Loucy (cell line): Measurements from ENCODE around the gene RHOA.

Experiments used
- H2AFZ ChIP-seq: fragments of 200-600 bp; sonication (generic); 2 replicates; pipeline ENCODE4 v1.6.0; 2016; ENCODE audit warnings: antibody characterized with exemption, mild to moderate bottlenecking, low read length, moderate library complexity
- H3F3A ChIP-seq: fragments of 200-600 bp; 2 replicates; pipeline ENCODE4 v1.6.0; 2016; ENCODE audit warnings: antibody characterized with exemption, low read depth, mild to moderate bottlenecking
- H3K27me3 ChIP-seq: fragments of 200-600 bp; sonication (generic); 2 replicates; pipeline ENCODE4 v1.6.1; 2014; ENCODE audit warnings: low read length, mild to moderate bottlenecking; ENCODE audit not compliant: insufficient read depth, poor library complexity, severe bottlenecking
- H3K36me3 ChIP-seq: fragments of 200-600 bp; sonication (generic); 2 replicates; pipeline ENCODE4 v1.6.1; 2016; ENCODE audit warnings: low read length; ENCODE audit not compliant: insufficient read depth
- H3K4me1 ChIP-seq: fragments of 200-600 bp; sonication (generic); 2 replicates; pipeline ENCODE4 v1.5.1; 2014; ENCODE audit warnings: low read length, mild to moderate bottlenecking; ENCODE audit not compliant: insufficient read depth, poor library complexity, severe bottlenecking
- H3K4me2 ChIP-seq: fragments of 200-600 bp; sonication (generic); 2 replicates; pipeline ENCODE4 v1.6.0; 2014; ENCODE audit warnings: antibody characterized with exemption, low read length, low read depth, mild to moderate bottlenecking; ENCODE audit not compliant: poor library complexity, severe bottlenecking
- H3K4me3 ChIP-seq: fragments of 200-600 bp; sonication (generic); 2 replicates; pipeline ENCODE4 v1.5.1; 2014; ENCODE audit warnings: low read length, mild to moderate bottlenecking, mixed read lengths; ENCODE audit not compliant: poor library complexity, severe bottlenecking
- H3K79me2 ChIP-seq: fragments of 200-600 bp; sonication (generic); 2 replicates; pipeline ENCODE4 v1.6.1; 2014; ENCODE audit warnings: low read length; ENCODE audit not compliant: insufficient read depth
- H3K9ac ChIP-seq: fragments of 200-600 bp; sonication (generic); 2 replicates; pipeline ENCODE4 v1.6.0; 2014; ENCODE audit warnings: mild to moderate bottlenecking, low read depth, low read length, moderate library complexity; ENCODE audit not compliant: poor library complexity, severe bottlenecking
- H3K9me2 ChIP-seq: fragments of 200-600 bp; sonication (generic); replicated peaks from 2 replicates; pipeline ENCODE4 v1.6.1; 2016; ENCODE audit warnings: low read depth, low read length, mixed read lengths
- H3K9me3 ChIP-seq: fragments of 200-600 bp; sonication (generic); 2 replicates; pipeline ENCODE4 v1.6.1; 2014; ENCODE audit warnings: mild to moderate bottlenecking, antibody characterized with exemption, low read length, low read depth; ENCODE audit not compliant: insufficient read depth
- H4K20me1 ChIP-seq: fragments of 200-600 bp; sonication (generic); 2 replicates; pipeline ENCODE4 v1.6.0; 2014; ENCODE audit warnings: antibody characterized with exemption, low read length, mild to moderate bottlenecking; ENCODE audit not compliant: insufficient read depth, poor library complexity, severe bottlenecking
- EZH2phosphoT487 ChIP-seq: fragments of 200-600 bp; IDR thresholded peaks from 2 replicates; pipeline ENCODE4 v1.6.1; 2018; ENCODE audit warnings: antibody characterized with exemption, mild to moderate bottlenecking, moderate library complexity, borderline replicate concordance
- TF ChIP-seq, protein P1 (sequence below): fragments of 200-600 bp; sonication (generic); conservative IDR thresholded peaks from 2 replicates; pipeline ENCODE4 v1.5.1; 2014; ENCODE audit warnings: mild to moderate bottlenecking, antibody characterized with exemption, low read length

Gene RHOA

DNA sequence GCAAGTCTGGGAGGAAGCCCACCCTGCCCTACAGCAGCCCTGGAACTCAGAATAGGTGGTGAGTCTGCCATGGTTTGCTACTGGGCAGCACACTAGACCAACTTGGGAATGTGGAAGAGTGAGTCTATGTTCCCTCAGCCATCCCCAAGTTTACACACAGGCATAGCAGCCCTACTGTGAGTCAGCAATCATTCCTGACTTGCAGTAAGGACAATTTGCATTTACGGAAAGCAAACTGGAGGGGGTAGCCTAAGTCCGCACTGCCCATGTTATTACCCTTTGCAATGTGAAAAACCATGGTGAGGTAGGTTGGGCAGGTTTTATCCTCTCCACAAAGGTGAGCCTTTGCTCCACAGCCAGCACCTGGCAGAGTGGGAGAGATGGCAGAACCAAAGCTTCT, 5.1 kb upstream of the RHOA start:
- H4K20me1 ChIP-seq = no peaks in the 10 kb centered on the region
- no peaks in the 10 kb centered on the region for H3K36me3 ChIP-seq
- H3K79me2 ChIP-seq = peaks cover 23% of the 10 kb centered on the region
- H3K9ac ChIP-seq = peak overlapping the region; percentile 66
- peak overlapping the region; percentile 67 for H3K4me3 ChIP-seq
- peaks cover 10% of the 10 kb centered on the region for H3F3A ChIP-seq
- no peaks in the 10 kb centered on the region for H3K9me3 ChIP-seq
- H2AFZ ChIP-seq = no peak overlapping the region
- H3K4me1 ChIP-seq = peaks cover 38% of the 10 kb centered on the region
- H3K27me3 ChIP-seq = no peaks in the 10 kb centered on the region
- peak overlapping the region; percentile 86 for H3K4me2 ChIP-seq
- no peaks in the 10 kb centered on the region for H3K9me2 ChIP-seq
- TF ChIP-seq EZH2phosphoT487 = no peak
- TF ChIP-seq, protein P1, sequence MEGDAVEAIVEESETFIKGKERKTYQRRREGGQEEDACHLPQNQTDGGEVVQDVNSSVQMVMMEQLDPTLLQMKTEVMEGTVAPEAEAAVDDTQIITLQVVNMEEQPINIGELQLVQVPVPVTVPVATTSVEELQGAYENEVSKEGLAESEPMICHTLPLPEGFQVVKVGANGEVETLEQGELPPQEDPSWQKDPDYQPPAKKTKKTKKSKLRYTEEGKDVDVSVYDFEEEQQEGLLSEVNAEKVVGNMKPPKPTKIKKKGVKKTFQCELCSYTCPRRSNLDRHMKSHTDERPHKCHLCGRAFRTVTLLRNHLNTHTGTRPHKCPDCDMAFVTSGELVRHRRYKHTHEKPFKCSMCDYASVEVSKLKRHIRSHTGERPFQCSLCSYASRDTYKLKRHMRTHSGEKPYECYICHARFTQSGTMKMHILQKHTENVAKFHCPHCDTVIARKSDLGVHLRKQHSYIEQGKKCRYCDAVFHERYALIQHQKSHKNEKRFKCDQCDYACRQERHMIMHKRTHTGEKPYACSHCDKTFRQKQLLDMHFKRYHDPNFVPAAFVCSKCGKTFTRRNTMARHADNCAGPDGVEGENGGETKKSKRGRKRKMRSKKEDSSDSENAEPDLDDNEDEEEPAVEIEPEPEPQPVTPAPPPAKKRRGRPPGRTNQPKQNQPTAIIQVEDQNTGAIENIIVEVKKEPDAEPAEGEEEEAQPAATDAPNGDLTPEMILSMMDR = no peak

DNA sequence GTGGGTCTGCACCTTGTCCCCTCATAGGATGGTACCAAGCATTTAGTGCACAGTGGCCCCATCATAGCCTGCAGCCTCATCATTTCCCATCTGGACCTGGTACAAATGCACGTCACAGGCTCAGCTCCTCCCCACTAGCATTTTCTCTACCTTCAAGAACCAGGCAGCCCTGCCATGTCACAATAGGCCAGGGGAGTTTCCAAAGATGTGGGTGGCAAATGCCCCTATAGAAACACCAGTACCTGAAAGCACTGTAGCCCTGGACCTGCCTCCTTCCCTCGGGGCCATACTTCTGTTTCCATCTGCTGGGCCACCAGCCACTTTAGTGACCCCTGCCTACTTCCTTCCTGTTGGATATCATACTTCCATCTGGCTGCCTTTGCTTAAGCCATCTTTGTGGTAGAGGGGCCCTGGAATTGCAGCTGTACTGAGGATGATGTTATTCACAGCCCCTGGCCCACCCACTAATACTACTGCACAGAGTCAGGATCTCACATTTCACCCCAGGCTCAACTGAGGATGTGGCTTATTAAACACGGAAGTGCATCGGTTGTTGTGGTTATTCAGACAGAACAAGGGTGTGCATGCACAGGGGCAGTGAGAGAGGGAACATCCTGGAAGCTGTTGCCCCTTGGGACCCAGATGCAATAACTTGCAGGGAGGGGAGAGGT, 4.3 kb upstream of the RHOA start:
- Histone ChIP-seq H3K4me3 (peak overlapping the region; percentile 67), H3K4me1 (peaks cover 38% of the 10 kb centered on the region), H3K9ac (peak overlapping the region; percentile 66), H3F3A (peaks cover 10% of the 10 kb centered on the region), H3K9me2 (no peaks in the 10 kb centered on the region), H3K4me2 (peak overlapping the region; percentile 86), H4K20me1 (peaks cover 3% of the 10 kb centered on the region), H2AFZ (no peak overlapping the region), H3K79me2 (peaks cover 29% of the 10 kb centered on the region), H3K36me3 (no peaks in the 10 kb centered on the region), H3K27me3 (no peaks in the 10 kb centered on the region), H3K9me3 (no peaks in the 10 kb centered on the region)
- no peak for TF ChIP-seq EZH2phosphoT487
- TF ChIP-seq, protein P1 = no peak

DNA sequence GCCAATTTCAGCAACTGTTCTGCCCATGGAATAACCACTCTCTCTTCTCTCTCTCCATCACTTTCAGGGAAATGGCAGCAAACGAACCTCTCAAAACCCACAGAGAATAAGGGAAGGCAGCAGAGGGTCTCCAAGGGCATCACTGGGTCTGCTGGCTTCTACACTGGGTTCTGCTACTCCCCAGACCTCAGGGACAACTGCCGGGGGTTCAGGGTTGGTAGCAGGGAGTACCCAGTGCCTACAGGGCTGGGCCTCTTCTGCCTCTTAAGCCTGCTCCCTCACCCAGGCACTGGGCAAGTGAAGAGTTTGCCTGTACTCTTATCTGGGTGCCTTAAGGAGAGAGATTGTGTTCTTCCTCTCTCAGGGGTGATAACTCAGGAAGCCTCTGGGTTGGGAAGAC, 3.0 kb upstream of the RHOA start:
- Histone ChIP-seq H3K36me3 (no peaks in the 10 kb centered on the region), H3K4me2 (peak overlapping the region; percentile 86), H3K9me2 (no peaks in the 10 kb centered on the region), H2AFZ (no peak overlapping the region), H4K20me1 (peaks cover 16% of the 10 kb centered on the region), H3K4me3 (no peak overlapping the region), H3F3A (peaks cover 10% of the 10 kb centered on the region), H3K9ac (no peak overlapping the region), H3K9me3 (no peaks in the 10 kb centered on the region), H3K79me2 (peaks cover 43% of the 10 kb centered on the region), H3K27me3 (no peaks in the 10 kb centered on the region), H3K4me1 (peaks cover 51% of the 10 kb centered on the region)
- no peak for TF ChIP-seq EZH2phosphoT487
- TF ChIP-seq, protein P1 = no peak
